H1 (cell line): ENCODE results near the gene ZIC1. TPM values are rescaled to one million over a fixed set of nuclear protein-coding genes. Genes with fewer than 3 reads are reported as not detected.

Experiments
- ASH2L ChIP-seq: fragments of 200-600, 300-600 bp; sonication (generic); IDR thresholded peaks from one replicate; pipeline ENCODE4 v1.7.1; 2017; ENCODE audit warnings: low read length
- ATF2 ChIP-seq: IDR thresholded peaks from 2 replicates; pipeline ENCODE4 v1.6.1; 2012; ENCODE audit warnings: low read length, inconsistent platforms
- CHD1 ChIP-seq: IDR thresholded peaks from 2 replicates; pipeline ENCODE4 v1.6.1; 2012; ENCODE audit warnings: low read depth, low read length, improper control_type of control experiment
- CTBP2 ChIP-seq: IDR thresholded peaks from 2 replicates; pipeline ENCODE4 v1.7.0; 2011; ENCODE audit warnings: borderline replicate concordance, mild to moderate bottlenecking, moderate library complexity, mixed read lengths, low read length; ENCODE audit not compliant: insufficient read depth, insufficient read length
- CTCF ChIP-seq, 3 experiments: IDR thresholded peaks; 1 replicate in 2 of 3; 2 replicates in 1 of 3; pipeline versions ENCODE4 v1.5.1 to v1.6.1; 2011; ENCODE audit warnings: low read length in 3 of 3, mild to moderate bottlenecking in 3 of 3, inconsistent platforms in 2 of 3, low read depth in 1 of 3, moderate library complexity in 1 of 3; ENCODE audit not compliant: insufficient read depth in 1 of 3; ENCODE audit errors: control extremely low read depth in 1 of 3
- EP300 ChIP-seq, 2 experiments: IDR thresholded peaks; 1 replicate in 1 of 2; 2 replicates in 1 of 2; pipeline ENCODE4 v1.6.1; 2011 to 2012; ENCODE audit warnings: low read depth in 2 of 2, low read length in 2 of 2, mild to moderate bottlenecking in 2 of 2, borderline replicate concordance in 1 of 2, inconsistent platforms in 1 of 2, moderate library complexity in 1 of 2
- JUND ChIP-seq: IDR thresholded peaks from 2 replicates; pipeline ENCODE4 v1.6.1; 2011; ENCODE audit warnings: mild to moderate bottlenecking, improper control_type of control experiment, low read length
- KDM4A ChIP-seq: IDR thresholded peaks from one replicate; pipeline ENCODE4 v1.7.1; 2012; ENCODE audit warnings: low read depth, mild to moderate bottlenecking, moderate library complexity, low read length, inconsistent platforms; ENCODE audit not compliant: severe bottlenecking
- MAX ChIP-seq: IDR thresholded peaks from 2 replicates; pipeline ENCODE4 v1.6.1; 2012; ENCODE audit warnings: inconsistent platforms
- NRF1 ChIP-seq: IDR thresholded peaks from 2 replicates; pipeline ENCODE4 v1.6.1; 2011; ENCODE audit warnings: mild to moderate bottlenecking, low read depth, low read length, improper control_type of control experiment
- PHF8 ChIP-seq: fragments of 200-600 bp; sonication (generic); conservative IDR thresholded peaks from 2 replicates; pipeline ENCODE4 v1.7.1; 2012; ENCODE audit warnings: low read depth, mild to moderate bottlenecking, inconsistent platforms, low read length, moderate library complexity
- POLR2AphosphoS5 ChIP-seq: IDR thresholded peaks from 2 replicates; pipeline ENCODE4 v1.6.1; 2011; ENCODE audit warnings: low read depth, low read length
- RFX5 ChIP-seq: IDR thresholded peaks from 2 replicates; pipeline ENCODE4 v1.6.1; 2011; ENCODE audit warnings: low read depth, low read length, improper control_type of control experiment, borderline replicate concordance
- RXRA ChIP-seq: IDR thresholded peaks from 2 replicates; pipeline ENCODE4 v1.6.1; 2011; ENCODE audit warnings: low read depth, mild to moderate bottlenecking, low read length, moderate library complexity; ENCODE audit not compliant: insufficient read depth
- SAP30 ChIP-seq: fragments of 300-600 bp; sonication (generic); IDR thresholded peaks from 2 replicates; pipeline ENCODE4 v1.7.1; 2012; ENCODE audit warnings: low read length, moderate library complexity, mild to moderate bottlenecking, inconsistent platforms; ENCODE audit not compliant: insufficient read depth, insufficient replicate concordance
- SP1 ChIP-seq: IDR thresholded peaks from 2 replicates; pipeline ENCODE4 v1.6.1; 2011; ENCODE audit warnings: low read depth, low read length
- TEAD4 ChIP-seq: IDR thresholded peaks from 2 replicates; pipeline ENCODE4 v1.6.1; 2012; ENCODE audit warnings: low read depth, low read length, inconsistent platforms, mixed read lengths
- USF2 ChIP-seq: IDR thresholded peaks from 2 replicates; pipeline ENCODE4 v1.6.1; 2011; ENCODE audit warnings: low read length, improper control_type of control experiment
- polyA plus RNA-seq, 7 experiments: library from polyadenylated mRNA; depleted of rRNA in 3 of 7; stranded (reverse) in 5 of 7; unstranded in 2 of 7; fragments of >200 nt in 5 of 7; fragments of 200-250 nt in 2 of 7; gene quantifications; 1 replicate in 5 of 7; 2 replicates in 1 of 7; 4 replicates in 1 of 7; pipeline versions ENCODE4 v1.2.1 to v1.2.3, GENCODE V29; 2011 to 2013; ENCODE audit warnings: missing spikeins in 2 of 7, mixed read lengths in 2 of 7
- total RNA-seq: library from RNA; stranded (reverse); fragmentation: NEBNext Ultra II Directional; extraction: Animal tissue kit (Norgen Biotek cat#: 25700); gene quantifications from 2 replicates; pipeline ENCODE4 v1.2.1, GENCODE V29; 2021

Gene ZIC1
- total and polyA plus RNA-seq, 2 of the 8 experiments (the other 6 are each of a cell fraction or from before 2014, with no cell fraction given): 0.80 to 2.2 TPM

GRCh38 chr3:147421184-147421912, 12.2 kb downstream of the ZIC1 start (continued):
- TF ChIP-seq CTCF (IDR thresholded peaks at IDR 0.05; ENCODE audit: control extremely low read depth in 1 of 3, insufficient read depth in 1 of 3, low read depth in 1 of 3, low read length in 3 of 3) (no peak), CTBP2 (peak; percentile 99), TEAD4 (peak; percentile 55; the same call in 1 of the 2 replicates), MAX (peak; percentile 20; the same call in 1 of the 2 replicates), NRF1 (no peak), ASH2L (peak; percentile 49), RFX5 (no peak), EP300 (IDR thresholded peaks at IDR 0.05; ENCODE audit: borderline replicate concordance in 1 of 2, low read depth in 2 of 2, low read length in 2 of 2) (no peak), SP1 (no peak), PHF8 (0 out of 2 replicates have a peak, but pooled peaks have one; percentile 21), ATF2 (no peak), USF2 (no peak), CHD1 (no peak; the same call in 1 of the 2 replicates), POLR2AphosphoS5 (no peak), SAP30 (no peak), RXRA (no peak), KDM4A (peak; percentile 60), JUND (no peak)
